T-cell (primary cell): ENCODE data around the gene ABCD2. TPM values are rescaled to one million over a fixed set of nuclear protein-coding genes. Genes with fewer than 3 reads are reported as not detected.
A peak's percentile ranks its signal among the peaks of the same experiment; 100 is the strongest.

ENCODE experiments used
- ATAC-seq, 4 experiments: fragments of 200-7000 bp in 3 of 4; fragments of 150-1000 bp in 1 of 4; cut with Tn5 transposase; replicated peaks in 1 of 4; 1 replicate in 3 of 4; 2 replicates in 1 of 4; pipeline ENCODE4 v1.10.0; 2021; ENCODE audit warnings: moderate library complexity in 3 of 4, mild to moderate bottlenecking in 2 of 4, moderate number of reproducible peaks in 1 of 4
- CTCF ChIA-PET, 2 donors: fragments of 300-600 bp; sonication (Branson Sonifier 250); formaldehyde crosslinking; loops; one replicate each; lab custom pipeline; 2022; ENCODE audit warnings: antibody characterized with exemption in 2 of 2; lab: Charles Lee
- POLR2A ChIA-PET, 2 donors: fragments of 300-600 bp; sonication (Branson Sonifier 250); formaldehyde crosslinking; loops; one replicate each; lab custom pipeline; 2022; ENCODE audit warnings: antibody characterized with exemption in 2 of 2; lab: Charles Lee
- DNase-seq, 35 experiments: peaks; one replicate each; pipeline versions ENCODE4 v3.0.0 to v3.0.0-alpha.2; 2013 to 2023
- H3K27ac ChIP-seq: one replicate; pipeline ENCODE4 v1.5.1; 2013; ENCODE audit warnings: low read length
- H3K27me3 ChIP-seq, 2 experiments: replicated peaks in 1 of 2; 1 replicate in 1 of 2; 2 replicates in 1 of 2; pipeline versions ENCODE4 v1.6.1 to v1.7.0; 2013; ENCODE audit warnings: low read length in 1 of 2, mixed read lengths in 1 of 2; ENCODE audit not compliant: control insufficient read depth in 2 of 2, insufficient read depth in 2 of 2; ENCODE audit errors: extremely low read depth in 1 of 2
- H3K36me3 ChIP-seq, 2 donors: 1 replicate in 1 of 2; 2 replicates in 1 of 2; pipeline versions ENCODE4 v1.6.1 to v1.7.0; 2013; ENCODE audit warnings: low read length in 1 of 2; ENCODE audit not compliant: control insufficient read depth in 2 of 2, insufficient read depth in 1 of 2; ENCODE audit errors: extremely low read depth in 1 of 2
- H3K4me1 ChIP-seq, 2 experiments: 1 replicate in 1 of 2; 2 replicates in 1 of 2; pipeline versions ENCODE4 v1.6.1 to v1.7.0; 2013; ENCODE audit warnings: low read length in 2 of 2, mixed read lengths in 1 of 2; ENCODE audit not compliant: insufficient read depth in 2 of 2, control insufficient read depth in 1 of 2; ENCODE audit errors: extremely low read depth in 1 of 2
- H3K4me3 ChIP-seq, 2 donors: 1 replicate in 1 of 2; 2 replicates in 1 of 2; pipeline versions ENCODE4 v1.5.1 to v1.7.0; 2013; ENCODE audit warnings: mild to moderate bottlenecking in 2 of 2, low read length in 1 of 2, moderate library complexity in 1 of 2; ENCODE audit not compliant: control insufficient read depth in 1 of 2; ENCODE audit errors: extremely low read depth in 1 of 2
- H3K9me3 ChIP-seq: 2 replicates; pipeline ENCODE4 v1.7.0; 2013
- H3K27ac Mint-ChIP-seq, 2 donors: one replicate each; pipeline ENCODE4 v1.8.0; 2020 to 2021; ENCODE audit warnings: mild to moderate bottlenecking in 2 of 2, mixed read lengths in 2 of 2
- H3K27me3 Mint-ChIP-seq, 2 donors: one replicate each; pipeline ENCODE4 v1.8.0; 2021 to 2022; ENCODE audit warnings: mixed read lengths in 2 of 2
- H3K36me3 Mint-ChIP-seq: one replicate; pipeline ENCODE4 v1.8.0; 2021; ENCODE audit warnings: mixed read lengths
- H3K4me1 Mint-ChIP-seq, 3 donors: one replicate each; pipeline ENCODE4 v1.8.0; 2020 to 2022; ENCODE audit warnings: mixed read lengths in 3 of 3, mild to moderate bottlenecking in 1 of 3
- H3K4me3 Mint-ChIP-seq, 3 donors: one replicate each; pipeline ENCODE4 v1.8.0; 2020 to 2022; ENCODE audit warnings: mild to moderate bottlenecking in 3 of 3, mixed read lengths in 3 of 3, moderate library complexity in 3 of 3
- H3K9me3 Mint-ChIP-seq, 3 donors: one replicate each; pipeline ENCODE4 v1.8.0; 2020 to 2022; ENCODE audit warnings: mixed read lengths in 3 of 3
- WGBS: methylation state at CpG from one replicate; pipeline ENCODE4 v1.1.5; 2013; ENCODE audit warnings: missing lambda C conversion rate; ENCODE audit not compliant: insufficient coverage; 5-methylcytosine and 5-hydroxymethylcytosine counted together
- total RNA-seq, 35 experiments: library from RNA in 6 of 35; stranded (reverse) in 6 of 35; fragments of 120-200 nt in 1 of 35; gene quantifications; one replicate each; pipeline versions ENCODE4 v1.2.1 to v1.2.4 and lab custom pipeline; 2013 to 2026

Gene ABCD2
- total RNA-seq, 5 donors from 2014 or later (not counting 1 experiment from before 2014, with no cell fraction given), result 10.9 to 16.8 (median 14.7) TPM

- 58% methylated on average over 2 of the region's 3 CpGs for WGBS
- ATAC-seq (no peak), DNase-seq (no peak)
- H3K27ac Mint-ChIP-seq, result no peak overlapping the region
- Histone ChIP-seq H3K4me1 (no peaks in the 10 kb centered on the region), H3K9me3 (no peaks in the 10 kb centered on the region), H3K27ac (no peak overlapping the region), H3K36me3 (peaks cover 0 to 42% of the 10 kb centered on the region in 2 donors), H3K4me3 (no peak overlapping the region), H3K27me3 (no peaks in the 10 kb centered on the region)
- peaks cover 0 to 2% (median 0%) of the 10 kb centered on the region in 3 donors for H3K4me1 Mint-ChIP-seq
- H3K27me3 Mint-ChIP-seq, result no peaks in the 10 kb centered on the region
- H3K9me3 Mint-ChIP-seq, result no peaks in the 10 kb centered on the region
- ChIA-PET CTCF (no interaction called here), POLR2A (no interaction called here)
- H3K36me3 Mint-ChIP-seq, result peaks cover 54% of the 10 kb centered on the region
- no peak overlapping the region for H3K4me3 Mint-ChIP-seq
Observed at GRCh38 chr12:39581592-39581991, 38.0 kb downstream of the ABCD2 start.

GRCh38 chr12:39575498-39575875, 44.1 kb downstream of the ABCD2 start:
- WGBS, result no CpG with 5 or more reads among the region's 1 CpG
- POLR2A ChIA-PET, result no interaction called here
- Mint-ChIP-seq H3K27ac (peak overlapping the region in 1 of 2 donors; percentile 10), H3K4me1 (no peaks in the 10 kb centered on the region), H3K27me3 (no peaks in the 10 kb centered on the region), H3K36me3 (peaks cover 67% of the 10 kb centered on the region), H3K9me3 (peaks cover 0 to 2% (median 0%) of the 10 kb centered on the region in 3 donors), H3K4me3 (no peak overlapping the region)
- Histone ChIP-seq H3K9me3 (no peaks in the 10 kb centered on the region), H3K4me1 (no peaks in the 10 kb centered on the region), H3K4me3 (no peak overlapping the region), H3K36me3 (peaks cover 0 to 42% of the 10 kb centered on the region in 2 donors), H3K27me3 (no peaks in the 10 kb centered on the region), H3K27ac (no peak overlapping the region)
- ATAC-seq (no peak), DNase-seq (no peak)
- CTCF ChIA-PET, result interaction anchor here in 1 of 2 donors (1.2 kb wide), 1 partner anchor 258 kb away, joined by 3 read pairs; no protein-coding TSS in a partner anchor

GRCh38 chr12:39574785-39575497, 44.7 kb downstream of the ABCD2 start:
- Histone ChIP-seq H3K36me3 (peaks cover 0 to 47% of the 10 kb centered on the region in 2 donors), H3K4me1 (no peaks in the 10 kb centered on the region), H3K4me3 (no peak overlapping the region), H3K27ac (no peak overlapping the region), H3K9me3 (peaks cover 3% of the 10 kb centered on the region), H3K27me3 (no peaks in the 10 kb centered on the region)
- Mint-ChIP-seq H3K4me3 (no peak overlapping the region), H3K9me3 (peaks cover 0 to 8% (median 0%) of the 10 kb centered on the region in 3 donors), H3K36me3 (peaks cover 70% of the 10 kb centered on the region), H3K27ac (peak overlapping the region in 1 of 2 donors; percentile 10), H3K4me1 (no peaks in the 10 kb centered on the region), H3K27me3 (no peaks in the 10 kb centered on the region)
- WGBS, result no CpG with 5 or more reads among the region's 4 CpGs
- ChIA-PET POLR2A (no interaction called here), CTCF (interaction anchor here in 1 of 2 donors (1.2 kb wide), 1 partner anchor 257 kb away, joined by 3 read pairs; no protein-coding TSS in a partner anchor)
- no peak for ATAC-seq
- DNase-seq, result no peak

- no peaks in the 10 kb centered on the region for H3K27me3 Mint-ChIP-seq
- peaks cover 0 to 8% (median 0%) of the 10 kb centered on the region in 3 donors for H3K9me3 Mint-ChIP-seq
- Histone ChIP-seq H3K27me3 (no peaks in the 10 kb centered on the region), H3K9me3 (peaks cover 3% of the 10 kb centered on the region), H3K27ac (no peak overlapping the region), H3K36me3 (peaks cover 0 to 45% of the 10 kb centered on the region in 2 donors), H3K4me3 (no peak overlapping the region), H3K4me1 (no peaks in the 10 kb centered on the region)
- no peak overlapping the region for H3K4me3 Mint-ChIP-seq
- ChIA-PET POLR2A (no interaction called here), CTCF (interaction anchor here in 1 of 2 donors (1.2 kb wide), 1 partner anchor 256 kb away, joined by 3 read pairs; no protein-coding TSS in a partner anchor)
- WGBS, result no CpG with 5 or more reads among the region's 1 CpG
- DNase-seq, result no peak
- no peak overlapping the region for H3K27ac Mint-ChIP-seq
- H3K36me3 Mint-ChIP-seq, result peaks cover 71% of the 10 kb centered on the region
- no peaks in the 10 kb centered on the region for H3K4me1 Mint-ChIP-seq
- ATAC-seq, result no peak
Observed at GRCh38 chr12:39574378-39574777, 45.2 kb downstream of the ABCD2 start.

GRCh38 chr12:39573971-39574370, 45.6 kb downstream of the ABCD2 start:
- Histone ChIP-seq H3K9me3 (peaks cover 3% of the 10 kb centered on the region), H3K27ac (no peak overlapping the region), H3K4me3 (no peak overlapping the region), H3K4me1 (no peaks in the 10 kb centered on the region), H3K36me3 (peaks cover 0 to 44% of the 10 kb centered on the region in 2 donors), H3K27me3 (no peaks in the 10 kb centered on the region)
- ChIA-PET POLR2A (no interaction called here), CTCF (no interaction called here)
- ATAC-seq, result no peak
- Mint-ChIP-seq H3K27ac (no peak overlapping the region), H3K4me1 (no peaks in the 10 kb centered on the region), H3K4me3 (no peak overlapping the region), H3K36me3 (peaks cover 69% of the 10 kb centered on the region), H3K27me3 (no peaks in the 10 kb centered on the region), H3K9me3 (peaks cover 0 to 8% (median 0%) of the 10 kb centered on the region in 3 donors)
- WGBS, result no CpG with 5 or more reads among the region's 2 CpGs
- DNase-seq, result no peak

GRCh38 chr12:39572551-39572950, 47.1 kb downstream of the ABCD2 start:
- H3K4me1 Mint-ChIP-seq, result no peaks in the 10 kb centered on the region
- H3K36me3 Mint-ChIP-seq, result peaks cover 71% of the 10 kb centered on the region
- no peak overlapping the region for H3K27ac Mint-ChIP-seq
- Histone ChIP-seq H3K27ac (no peak overlapping the region), H3K27me3 (no peaks in the 10 kb centered on the region), H3K36me3 (peaks cover 0 to 37% of the 10 kb centered on the region in 2 donors), H3K4me1 (no peaks in the 10 kb centered on the region), H3K9me3 (peaks cover 3% of the 10 kb centered on the region), H3K4me3 (no peak overlapping the region)
- peaks cover 0 to 11% (median 0%) of the 10 kb centered on the region in 3 donors for H3K9me3 Mint-ChIP-seq
- no peak for DNase-seq
- no peak overlapping the region for H3K4me3 Mint-ChIP-seq
- CTCF ChIA-PET, result no interaction called here
- H3K27me3 Mint-ChIP-seq, result no peaks in the 10 kb centered on the region
- ATAC-seq, result no peak
- POLR2A ChIA-PET, result no interaction called here
